Measurements from ENCODE around the gene STK38L.

DNA sequence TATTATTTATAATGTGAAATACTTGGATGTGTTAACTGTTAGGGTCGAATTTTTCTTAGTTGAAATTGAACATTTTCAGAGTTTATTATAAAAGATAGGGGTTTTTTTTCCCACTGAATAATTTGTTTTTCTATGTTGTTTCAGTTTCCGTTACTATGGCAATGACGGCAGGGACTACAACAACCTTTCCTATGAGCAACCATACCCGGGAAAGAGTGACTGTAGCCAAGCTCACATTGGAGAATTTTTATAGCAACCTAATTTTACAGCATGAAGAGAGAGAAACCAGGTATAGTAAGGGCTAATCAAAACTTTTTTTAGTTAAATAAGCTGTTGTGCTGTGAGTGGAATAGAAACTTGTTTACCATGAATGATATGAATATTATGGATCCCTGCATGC lies 53.5 kb downstream of the STK38L start:
- TF ChIP-seq, protein P1, sequence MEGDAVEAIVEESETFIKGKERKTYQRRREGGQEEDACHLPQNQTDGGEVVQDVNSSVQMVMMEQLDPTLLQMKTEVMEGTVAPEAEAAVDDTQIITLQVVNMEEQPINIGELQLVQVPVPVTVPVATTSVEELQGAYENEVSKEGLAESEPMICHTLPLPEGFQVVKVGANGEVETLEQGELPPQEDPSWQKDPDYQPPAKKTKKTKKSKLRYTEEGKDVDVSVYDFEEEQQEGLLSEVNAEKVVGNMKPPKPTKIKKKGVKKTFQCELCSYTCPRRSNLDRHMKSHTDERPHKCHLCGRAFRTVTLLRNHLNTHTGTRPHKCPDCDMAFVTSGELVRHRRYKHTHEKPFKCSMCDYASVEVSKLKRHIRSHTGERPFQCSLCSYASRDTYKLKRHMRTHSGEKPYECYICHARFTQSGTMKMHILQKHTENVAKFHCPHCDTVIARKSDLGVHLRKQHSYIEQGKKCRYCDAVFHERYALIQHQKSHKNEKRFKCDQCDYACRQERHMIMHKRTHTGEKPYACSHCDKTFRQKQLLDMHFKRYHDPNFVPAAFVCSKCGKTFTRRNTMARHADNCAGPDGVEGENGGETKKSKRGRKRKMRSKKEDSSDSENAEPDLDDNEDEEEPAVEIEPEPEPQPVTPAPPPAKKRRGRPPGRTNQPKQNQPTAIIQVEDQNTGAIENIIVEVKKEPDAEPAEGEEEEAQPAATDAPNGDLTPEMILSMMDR (IDR thresholded peaks at IDR 0.05): no peak
- TF ChIP-seq POLR2A (IDR thresholded peaks at IDR 0.05): no peak

Measured in adrenal gland (tissue), 5 donors.